ENCODE data around the gene FCRL5. TPM values are rescaled to one million over a fixed set of nuclear protein-coding genes. Genes with fewer than 3 reads are reported as not detected.

The FCRL5 gene
- total and polyA plus RNA-seq, 2 donors (not counting 3 experiments of a cell fraction or from before 2014, with no cell fraction given): not detected

- POLR2A ChIA-PET: no interaction called here
- Histone ChIP-seq H3K9ac (replicated peaks; ENCODE audit: extremely low read depth, insufficient read depth, low read length) (no peak overlapping the region), H3K4me1 (ENCODE audit: control insufficient read depth, extremely low read depth, insufficient read depth, low read length) (no peaks in the 10 kb centered on the region), H3K4me2 (ENCODE audit: insufficient read depth, low read length) (no peak overlapping the region), H3K79me2 (ENCODE audit: control insufficient read depth, insufficient read depth, low read length) (no peaks in the 10 kb centered on the region), H3K4me3 (replicated peaks in 1 of 3; ENCODE audit: insufficient read depth in 1 of 3, low read depth in 1 of 3, low read length in 3 of 3) (no peak overlapping the region), H4K20me1 (replicated peaks; ENCODE audit: control insufficient read depth, extremely low read depth, insufficient read depth, low read length) (no peaks in the 10 kb centered on the region), H3K36me3 (ENCODE audit: control insufficient read depth in 2 of 2, extremely low read depth in 1 of 2, insufficient read depth in 2 of 2, low read length in 2 of 2) (no peaks in the 10 kb centered on the region), H3K27me3 (ENCODE audit: control insufficient read depth in 2 of 2, insufficient read depth in 2 of 2, low read length in 2 of 2) (no peaks in the 10 kb centered on the region), H3K9me3 (replicated peaks; ENCODE audit: control insufficient read depth, insufficient read depth, low read length) (no peaks in the 10 kb centered on the region), H3K27ac (ENCODE audit: insufficient read depth, low read depth, low read length) (no peak overlapping the region), H2AFZ (ENCODE audit: low read depth, low read length) (no peak overlapping the region), H3K9me1 (replicated peaks; ENCODE audit: control insufficient read depth, extremely low read depth, insufficient read depth, low read length) (no peaks in the 10 kb centered on the region)
- intact Hi-C loops (cut with micrococcal nuclease): loop anchor here (5.0 kb wide), 1 partner anchor 1488 kb away; no protein-coding TSS in a partner anchor
- BruUV-seq (replicated peaks): no TSS peak
- dilution Hi-C loops (cut with MboI; ENCODE audit: extremely low pct_ligation_motif_present, low sequenced_read_pairs): no loop called here
- DNase-seq (ENCODE audit: low read depth, low spot score) (no peak), FAIRE-seq (no peak)
- TF ChIP-seq MYC (IDR thresholded peaks at IDR 0.05; ENCODE audit: low read depth, low read length) (no peak), EZH2 (IDR thresholded peaks at IDR 0.05; ENCODE audit: borderline replicate concordance, low read depth, low read length, severe bottlenecking) (no peak), JUN (IDR thresholded peaks at IDR 0.05; ENCODE audit: borderline replicate concordance, insufficient read depth, insufficient read length, low read depth) (no peak)
- TF ChIP-seq, protein P1, sequence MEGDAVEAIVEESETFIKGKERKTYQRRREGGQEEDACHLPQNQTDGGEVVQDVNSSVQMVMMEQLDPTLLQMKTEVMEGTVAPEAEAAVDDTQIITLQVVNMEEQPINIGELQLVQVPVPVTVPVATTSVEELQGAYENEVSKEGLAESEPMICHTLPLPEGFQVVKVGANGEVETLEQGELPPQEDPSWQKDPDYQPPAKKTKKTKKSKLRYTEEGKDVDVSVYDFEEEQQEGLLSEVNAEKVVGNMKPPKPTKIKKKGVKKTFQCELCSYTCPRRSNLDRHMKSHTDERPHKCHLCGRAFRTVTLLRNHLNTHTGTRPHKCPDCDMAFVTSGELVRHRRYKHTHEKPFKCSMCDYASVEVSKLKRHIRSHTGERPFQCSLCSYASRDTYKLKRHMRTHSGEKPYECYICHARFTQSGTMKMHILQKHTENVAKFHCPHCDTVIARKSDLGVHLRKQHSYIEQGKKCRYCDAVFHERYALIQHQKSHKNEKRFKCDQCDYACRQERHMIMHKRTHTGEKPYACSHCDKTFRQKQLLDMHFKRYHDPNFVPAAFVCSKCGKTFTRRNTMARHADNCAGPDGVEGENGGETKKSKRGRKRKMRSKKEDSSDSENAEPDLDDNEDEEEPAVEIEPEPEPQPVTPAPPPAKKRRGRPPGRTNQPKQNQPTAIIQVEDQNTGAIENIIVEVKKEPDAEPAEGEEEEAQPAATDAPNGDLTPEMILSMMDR (IDR thresholded peaks at IDR 0.05; ENCODE audit: extremely low read depth in 1 of 2, insufficient read depth in 1 of 2, low read depth in 1 of 2, low read length in 2 of 2): no peak
- CTCF ChIA-PET: interaction anchor here (0.7 to 1.0 kb wide), 2 partner anchors 18 to 540 kb away, joined by 3 read pairs; no protein-coding TSS in a partner anchor
Observed at GRCh38 chr1:157584503-157584902, 32.2 kb upstream of the FCRL5 start.

- BruUV-seq (replicated peaks): no TSS peak
- Histone ChIP-seq H3K79me2 (ENCODE audit: control insufficient read depth, insufficient read depth, low read length) (no peaks in the 10 kb centered on the region), H3K9me1 (replicated peaks; ENCODE audit: control insufficient read depth, extremely low read depth, insufficient read depth, low read length) (no peaks in the 10 kb centered on the region), H3K4me3 (replicated peaks in 1 of 3; ENCODE audit: insufficient read depth in 1 of 3, low read depth in 1 of 3, low read length in 3 of 3) (no peak overlapping the region), H3K9me3 (replicated peaks; ENCODE audit: control insufficient read depth, insufficient read depth, low read length) (no peaks in the 10 kb centered on the region), H3K36me3 (ENCODE audit: control insufficient read depth in 2 of 2, extremely low read depth in 1 of 2, insufficient read depth in 2 of 2, low read length in 2 of 2) (no peaks in the 10 kb centered on the region), H3K27me3 (ENCODE audit: control insufficient read depth in 2 of 2, insufficient read depth in 2 of 2, low read length in 2 of 2) (peaks cover 0 to 2% of the 10 kb centered on the region in 2 experiments), H3K4me1 (ENCODE audit: control insufficient read depth, extremely low read depth, insufficient read depth, low read length) (no peaks in the 10 kb centered on the region), H3K9ac (replicated peaks; ENCODE audit: extremely low read depth, insufficient read depth, low read length) (no peak overlapping the region), H2AFZ (ENCODE audit: low read depth, low read length) (no peak overlapping the region), H3K27ac (ENCODE audit: insufficient read depth, low read depth, low read length) (no peak overlapping the region), H4K20me1 (replicated peaks; ENCODE audit: control insufficient read depth, extremely low read depth, insufficient read depth, low read length) (no peaks in the 10 kb centered on the region), H3K4me2 (ENCODE audit: insufficient read depth, low read length) (no peak overlapping the region)
- DNase-seq (ENCODE audit: low read depth, low spot score): no peak
- intact Hi-C loops (cut with micrococcal nuclease) (loop anchor here (1.0 to 5.0 kb wide), 4 partner anchors 110 to 1491 kb away; no protein-coding TSS in a partner anchor), dilution Hi-C loops (cut with MboI; ENCODE audit: extremely low pct_ligation_motif_present, low sequenced_read_pairs) (no loop called here)
- POLR2A ChIA-PET: no interaction called here
- CTCF ChIA-PET: interaction anchor here (0.6 to 6.9 kb wide), 55 partner anchors 8 to 1419 kb away, joined by 3 to 311 read pairs (median 4); partner anchors contain the start of gene FCRL4
- TF ChIP-seq POLR2A (IDR thresholded peaks at IDR 0.05; ENCODE audit: low read depth, low read length): no peak
- no peak for TF ChIP-seq FOS (IDR thresholded peaks at IDR 0.05; ENCODE audit: borderline replicate concordance, insufficient read depth, low read length)
- no peak for TF ChIP-seq EZH2 (IDR thresholded peaks at IDR 0.05; ENCODE audit: borderline replicate concordance, low read depth, low read length, severe bottlenecking)
- no peak for TF ChIP-seq MYC (IDR thresholded peaks at IDR 0.05; ENCODE audit: low read depth, low read length)
- TF ChIP-seq, protein P2, sequence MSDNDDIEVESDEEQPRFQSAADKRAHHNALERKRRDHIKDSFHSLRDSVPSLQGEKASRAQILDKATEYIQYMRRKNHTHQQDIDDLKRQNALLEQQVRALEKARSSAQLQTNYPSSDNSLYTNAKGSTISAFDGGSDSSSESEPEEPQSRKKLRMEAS (IDR thresholded peaks at IDR 0.05; ENCODE audit: insufficient read depth, insufficient read length): no peak
- TF ChIP-seq, protein P1 (IDR thresholded peaks at IDR 0.05; ENCODE audit: extremely low read depth in 1 of 2, insufficient read depth in 1 of 2, low read depth in 1 of 2, low read length in 2 of 2): no peak
- TF ChIP-seq POLR2AphosphoS5 (IDR thresholded peaks at IDR 0.05; ENCODE audit: insufficient read depth, low read depth, low read length): no peak
- no peak for TF ChIP-seq JUN (IDR thresholded peaks at IDR 0.05; ENCODE audit: borderline replicate concordance, insufficient read depth, insufficient read length, low read depth)
- no peak for TF ChIP-seq GATA2 (IDR thresholded peaks at IDR 0.05; ENCODE audit: insufficient read depth, insufficient read length, low read depth, low read length)
- FAIRE-seq: no peak
Observed at GRCh38 chr1:157580828-157581210, 28.5 kb upstream of the FCRL5 start.
